Measurements from ENCODE around the gene NLRP6. TPM values are rescaled to one million over a fixed set of nuclear protein-coding genes. Genes with fewer than 3 reads are reported as not detected.
A peak's percentile ranks its signal among the peaks of the same experiment; 100 is the strongest.

NLRP6 gene
- total and polyA plus RNA-seq, 3 experiments from 2014 or later = 3.5 to 11.7 (median 3.6) TPM

- Mint-ChIP-seq H3K9me3 (no peaks in the 10 kb centered on the region), H3K27ac (peak overlapping the region in 7 of 8 donors; percentile 62 to 90 (median 73)), H3K4me3 (peak overlapping the region in 1 of 7 donors; percentile 5), H3K36me3 (peaks cover 16 to 76% (median 24%) of the 10 kb centered on the region in 3 donors), H3K27me3 (no peaks in the 10 kb centered on the region), H3K4me1 (peaks cover 7 to 11% (median 9%) of the 10 kb centered on the region in 3 donors)
- Histone ChIP-seq H3K27me3 (ENCODE audit: insufficient read depth, low read length, poor library complexity, severe bottlenecking) (no peaks in the 10 kb centered on the region), H3K4me3 (ENCODE audit: low read length) (no peak overlapping the region), H3K4me1 (ENCODE audit: insufficient read depth, low read length) (peaks cover 5% of the 10 kb centered on the region), H3K27ac (ENCODE audit: low read depth, low read length) (no peak overlapping the region), H3K9me3 (ENCODE audit: low read length) (no peaks in the 10 kb centered on the region), H3K36me3 (ENCODE audit: insufficient read depth, low read length) (peaks cover 53% of the 10 kb centered on the region)
- ChIA-PET CTCF (interaction anchor here (0.8 to 5.5 kb wide), 38 partner anchors 9 to 268 kb away, joined by 3 to 58 read pairs (median 8); partner anchors contain the start of genes BET1L, IFITM2, IFITM5 and NLRP6), POLR2A (interaction anchor here (0.5 to 1.8 kb wide), 6 partner anchors 17 to 117 kb away, joined by 3 to 16 read pairs (median 8); partner anchors contain the start of gene PGGHG)
- DNase-seq = peak; percentile 65 to 86 (median 71)
Measured at GRCh38 chr11:250740-251299, 27.4 kb upstream of the NLRP6 start.

- DNase-seq = no peak
- peaks cover 15 to 69% (median 21%) of the 10 kb centered on the region in 3 donors for H3K36me3 Mint-ChIP-seq
Measured at GRCh38 chr11:251550-251949, 26.7 kb upstream of the NLRP6 start.

GRCh38 chr11:252666-253065 is 25.5 kb upstream of the NLRP6 start:
- Mint-ChIP-seq H3K4me3 (no peak overlapping the region), H3K27me3 (no peaks in the 10 kb centered on the region), H3K9me3 (no peaks in the 10 kb centered on the region), H3K4me1 (peaks cover 7 to 11% (median 7%) of the 10 kb centered on the region in 3 donors), H3K36me3 (peaks cover 11 to 58% (median 13%) of the 10 kb centered on the region in 3 donors), H3K27ac (no peak overlapping the region)
- Histone ChIP-seq H3K27ac (ENCODE audit: low read depth, low read length) (no peak overlapping the region), H3K9me3 (ENCODE audit: low read length) (no peaks in the 10 kb centered on the region), H3K4me1 (ENCODE audit: insufficient read depth, low read length) (peaks cover 5% of the 10 kb centered on the region), H3K27me3 (ENCODE audit: insufficient read depth, low read length, poor library complexity, severe bottlenecking) (no peaks in the 10 kb centered on the region), H3K36me3 (ENCODE audit: insufficient read depth, low read length) (peaks cover 39% of the 10 kb centered on the region), H3K4me3 (ENCODE audit: low read length) (no peak overlapping the region)
- ChIA-PET POLR2A (no interaction called here), CTCF (interaction anchor here (0.8 to 5.5 kb wide), 11 partner anchors 9 to 197 kb away, joined by 3 to 58 read pairs (median 24); partner anchors contain the start of genes IFITM2, NLRP6, PGGHG and PTDSS2)
- DNase-seq = no peak

More at GRCh38 chr11:251550-251949, 26.7 kb upstream of the NLRP6 start:
- H3K4me1 ChIP-seq (ENCODE audit: insufficient read depth, low read length) = peaks cover 5% of the 10 kb centered on the region
- H3K27ac Mint-ChIP-seq = peak overlapping the region in 3 of 8 donors; percentile 36 to 81 (median 63)
- peaks cover 49% of the 10 kb centered on the region for H3K36me3 ChIP-seq (ENCODE audit: insufficient read depth, low read length)
- ChIA-PET POLR2A (interaction anchor here (0.8 to 1.8 kb wide), 4 partner anchors 16 to 36 kb away, joined by 3 to 16 read pairs (median 12); partner anchors contain the start of gene PGGHG), CTCF (interaction anchor here (0.8 to 5.5 kb wide), 30 partner anchors 10 to 267 kb away, joined by 3 to 58 read pairs (median 8); partner anchors contain the start of genes BET1L, IFITM2, IFITM5 and NLRP6)
- no peaks in the 10 kb centered on the region for H3K27me3 Mint-ChIP-seq
- H3K4me1 Mint-ChIP-seq = peaks cover 7 to 11% (median 9%) of the 10 kb centered on the region in 3 donors
- H3K4me3 ChIP-seq (ENCODE audit: low read length) = no peak overlapping the region
- H3K4me3 Mint-ChIP-seq = no peak overlapping the region
- H3K9me3 Mint-ChIP-seq = no peaks in the 10 kb centered on the region
- H3K27ac ChIP-seq (ENCODE audit: low read depth, low read length) = no peak overlapping the region
- H3K9me3 ChIP-seq (ENCODE audit: low read length) = no peaks in the 10 kb centered on the region
- no peaks in the 10 kb centered on the region for H3K27me3 ChIP-seq (ENCODE audit: insufficient read depth, low read length, poor library complexity, severe bottlenecking)

GRCh38 chr11:253160-253885 is 24.9 kb upstream of the NLRP6 start:
- CTCF ChIA-PET = interaction anchor here (0.8 to 5.5 kb wide), 8 partner anchors 8 to 196 kb away, joined by 3 to 39 read pairs (median 10); partner anchors contain the start of genes PGGHG and PTDSS2
- POLR2A ChIA-PET = no interaction called here

DNA sequence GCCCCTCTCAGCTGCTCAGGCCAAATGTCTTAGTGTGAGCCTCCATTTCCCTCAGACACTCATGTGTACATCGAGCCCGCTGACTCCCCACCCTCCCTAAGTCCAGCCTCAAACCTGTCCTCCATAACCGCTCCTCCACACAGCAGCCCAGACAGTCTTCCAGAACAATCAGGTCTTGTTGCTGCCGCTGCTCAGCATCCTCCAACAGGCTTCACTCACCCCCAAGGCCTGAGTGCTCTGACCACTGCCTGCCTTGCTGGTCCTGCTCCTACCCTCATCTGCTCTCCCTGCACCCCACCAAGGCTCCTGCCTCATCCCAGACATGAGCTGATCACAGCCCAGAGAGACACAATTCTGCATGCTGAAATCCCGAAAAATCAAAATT is 24.3 kb upstream of the NLRP6 start:
- peaks cover 7 to 11% (median 7%) of the 10 kb centered on the region in 3 donors for H3K4me1 Mint-ChIP-seq
- ChIA-PET POLR2A (no interaction called here), CTCF (interaction anchor here (0.8 to 5.5 kb wide), 4 partner anchors 27 to 196 kb away, joined by 3 to 39 read pairs (median 5); partner anchors contain the start of gene PTDSS2)
- Histone ChIP-seq H3K27ac (ENCODE audit: low read depth, low read length) (no peak overlapping the region), H3K4me3 (ENCODE audit: low read length) (no peak overlapping the region), H3K9me3 (ENCODE audit: low read length) (no peaks in the 10 kb centered on the region), H3K27me3 (ENCODE audit: insufficient read depth, low read length, poor library complexity, severe bottlenecking) (no peaks in the 10 kb centered on the region), H3K4me1 (ENCODE audit: insufficient read depth, low read length) (peaks cover 5% of the 10 kb centered on the region), H3K36me3 (ENCODE audit: insufficient read depth, low read length) (peaks cover 28% of the 10 kb centered on the region)
- H3K27ac Mint-ChIP-seq = peak overlapping the region in 1 of 8 donors; percentile 52
- H3K9me3 Mint-ChIP-seq = no peaks in the 10 kb centered on the region
- peaks cover 11 to 46% (median 11%) of the 10 kb centered on the region in 3 donors for H3K36me3 Mint-ChIP-seq
- DNase-seq = no peak
- H3K27me3 Mint-ChIP-seq = no peaks in the 10 kb centered on the region
- no peak overlapping the region for H3K4me3 Mint-ChIP-seq

More at GRCh38 chr11:253160-253885, 24.9 kb upstream of the NLRP6 start:
- H3K27ac Mint-ChIP-seq = peak overlapping the region in 1 of 8 donors; percentile 68
- peaks cover 7 to 11% (median 7%) of the 10 kb centered on the region in 3 donors for H3K4me1 Mint-ChIP-seq
- no peaks in the 10 kb centered on the region for H3K27me3 Mint-ChIP-seq
- H3K27ac ChIP-seq (ENCODE audit: low read depth, low read length) = no peak overlapping the region
- no peak for DNase-seq
- H3K9me3 ChIP-seq (ENCODE audit: low read length) = no peaks in the 10 kb centered on the region
- peaks cover 5% of the 10 kb centered on the region for H3K4me1 ChIP-seq (ENCODE audit: insufficient read depth, low read length)
- H3K36me3 Mint-ChIP-seq = peaks cover 11 to 51% (median 13%) of the 10 kb centered on the region in 3 donors
- H3K4me3 ChIP-seq (ENCODE audit: low read length) = no peak overlapping the region
- H3K36me3 ChIP-seq (ENCODE audit: insufficient read depth, low read length) = peaks cover 34% of the 10 kb centered on the region
- no peak overlapping the region for H3K4me3 Mint-ChIP-seq
- H3K27me3 ChIP-seq (ENCODE audit: insufficient read depth, low read length, poor library complexity, severe bottlenecking) = no peaks in the 10 kb centered on the region
- H3K9me3 Mint-ChIP-seq = no peaks in the 10 kb centered on the region

GRCh38 chr11:255176-255575 is 23.0 kb upstream of the NLRP6 start:
- peaks cover 20% of the 10 kb centered on the region for H3K36me3 ChIP-seq (ENCODE audit: insufficient read depth, low read length)
- H3K27me3 ChIP-seq (ENCODE audit: insufficient read depth, low read length, poor library complexity, severe bottlenecking) = no peaks in the 10 kb centered on the region
- peaks cover 5% of the 10 kb centered on the region for H3K4me1 ChIP-seq (ENCODE audit: insufficient read depth, low read length)
- no peak overlapping the region for H3K4me3 ChIP-seq (ENCODE audit: low read length)
- Mint-ChIP-seq H3K27ac (no peak overlapping the region), H3K4me1 (peaks cover 7 to 11% (median 7%) of the 10 kb centered on the region in 3 donors), H3K4me3 (no peak overlapping the region), H3K9me3 (no peaks in the 10 kb centered on the region), H3K36me3 (peaks cover 6 to 36% (median 9%) of the 10 kb centered on the region in 3 donors), H3K27me3 (no peaks in the 10 kb centered on the region)
- H3K27ac ChIP-seq (ENCODE audit: low read depth, low read length) = no peak overlapping the region
- ChIA-PET CTCF (interaction anchor here (0.8 to 2.2 kb wide), 3 partner anchors 25 to 109 kb away, joined by 3 to 7 read pairs (median 4); no protein-coding TSS in a partner anchor), POLR2A (no interaction called here)
- H3K9me3 ChIP-seq (ENCODE audit: low read length) = no peaks in the 10 kb centered on the region
- no peak for DNase-seq

DNA sequence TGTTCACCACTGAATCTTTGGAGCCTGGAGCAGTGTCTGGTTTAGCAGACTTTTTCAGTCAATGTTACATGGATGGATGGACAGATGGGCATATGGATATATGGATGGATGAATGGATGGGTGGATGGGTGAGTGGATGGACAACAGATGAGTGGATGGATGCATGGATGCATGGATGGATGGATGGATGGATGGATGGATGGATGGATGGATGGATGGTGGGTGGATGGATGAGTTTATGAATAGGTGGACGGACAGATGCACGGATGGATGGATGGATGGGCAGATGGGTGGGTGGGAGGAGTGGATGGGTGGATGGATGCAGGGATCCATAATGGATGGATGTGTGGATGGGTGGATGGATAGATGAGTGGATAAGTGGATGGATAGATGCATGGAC is 22.4 kb upstream of the NLRP6 start:
- H3K4me1 ChIP-seq (ENCODE audit: insufficient read depth, low read length) = peaks cover 4% of the 10 kb centered on the region
- peak overlapping the region in 1 of 8 donors; percentile 17 for H3K27ac Mint-ChIP-seq
- POLR2A ChIA-PET = no interaction called here

More for the DNA sequence above, 22.4 kb upstream of the NLRP6 start:
- Histone ChIP-seq H3K9me3 (ENCODE audit: low read length) (no peaks in the 10 kb centered on the region), H3K27ac (ENCODE audit: low read depth, low read length) (no peak overlapping the region), H3K4me3 (ENCODE audit: low read length) (no peak overlapping the region), H3K36me3 (ENCODE audit: insufficient read depth, low read length) (peaks cover 17% of the 10 kb centered on the region), H3K27me3 (ENCODE audit: insufficient read depth, low read length, poor library complexity, severe bottlenecking) (no peaks in the 10 kb centered on the region)
- Mint-ChIP-seq H3K27me3 (no peaks in the 10 kb centered on the region), H3K4me1 (peaks cover 4 to 6% (median 5%) of the 10 kb centered on the region in 3 donors), H3K36me3 (peaks cover 2 to 31% (median 9%) of the 10 kb centered on the region in 3 donors), H3K9me3 (no peaks in the 10 kb centered on the region), H3K4me3 (no peak overlapping the region)
- CTCF ChIA-PET = interaction anchor here (1.2 to 2.2 kb wide), 2 partner anchors 25 to 108 kb away, joined by 4 to 7 read pairs; no protein-coding TSS in a partner anchor
- no peak for DNase-seq

Data from CD8-positive, alpha-beta memory T cell (primary cell).